Dendritic cell treated with granulocyte-macrophage colony-stimulating factor and Interleukin-4, amounts not matched to agents 40 ng/mL and 50 ng/mL, for 4 days (primary cell): ENCODE data around the gene TUBB3.
"Not testable (repeated sequence)": the region's sequence is repeated elsewhere in the genome, so short reads cannot be mapped to it uniquely, and the experiment has no call there.

Experiments
- H3K27ac Mint-ChIP-seq: one replicate; pipeline ENCODE4 v1.8.0; 2022; ENCODE audit warnings: mild to moderate bottlenecking, mixed read lengths
- H3K27me3 Mint-ChIP-seq: one replicate; pipeline ENCODE4 v1.8.0; 2022; ENCODE audit warnings: mild to moderate bottlenecking, mixed read lengths
- H3K36me3 Mint-ChIP-seq: one replicate; pipeline ENCODE4 v1.8.0; 2022; ENCODE audit warnings: low read depth, mixed read lengths
- H3K4me1 Mint-ChIP-seq: one replicate; pipeline ENCODE4 v1.8.0; 2022; ENCODE audit warnings: low read depth, mixed read lengths
- H3K4me3 Mint-ChIP-seq: one replicate; pipeline ENCODE4 v1.8.0; 2022; ENCODE audit warnings: mild to moderate bottlenecking, moderate library complexity, mixed read lengths
- H3K9me3 Mint-ChIP-seq: one replicate; pipeline ENCODE4 v1.8.0; 2022; ENCODE audit warnings: mixed read lengths
- intact Hi-C: fragments of 100-400 bp; cut with micrococcal nuclease; formaldehyde crosslinking; loops from one replicate; pipeline ENCODE4 v1.15.0; 2022

TUBB3 gene

DNA sequence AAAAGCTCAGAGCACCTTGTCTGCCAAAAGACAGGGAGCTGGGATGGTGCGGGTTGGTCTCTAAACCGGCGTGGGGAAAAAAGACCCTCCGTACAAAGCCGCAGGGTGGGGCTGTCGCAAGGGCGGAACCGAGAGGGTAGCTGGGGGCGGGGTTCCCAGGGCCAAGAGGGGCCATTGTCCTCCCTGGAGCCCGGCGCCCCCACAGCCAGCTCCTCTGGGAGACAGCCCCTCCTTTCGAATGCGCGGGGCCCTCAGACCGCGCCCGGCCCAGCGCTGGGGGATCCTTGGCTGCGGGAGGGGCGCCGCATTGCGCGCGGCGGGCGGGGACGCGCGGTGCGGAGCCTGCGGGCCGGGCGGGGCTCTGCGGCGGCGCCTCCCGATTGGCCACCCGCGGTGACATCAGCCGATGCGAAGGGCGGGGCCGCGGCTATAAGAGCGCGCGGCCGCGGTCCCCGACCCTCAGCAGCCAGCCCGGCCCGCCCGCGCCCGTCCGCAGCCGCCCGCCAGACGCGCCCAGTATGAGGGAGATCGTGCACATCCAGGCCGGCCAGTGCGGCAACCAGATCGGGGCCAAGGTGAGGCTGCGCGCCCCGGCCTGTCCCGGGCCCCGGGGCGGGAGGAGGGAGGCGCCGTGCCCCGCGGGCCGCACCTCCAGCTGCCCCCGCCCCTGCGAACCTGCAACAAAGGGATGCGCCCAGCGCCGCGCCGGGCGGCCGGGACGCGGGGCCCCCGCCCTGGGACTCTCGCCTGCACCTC lies at the start of gene TUBB3:
Gene TUBB3 (plus strand): TSS at position 459 of the 756 bp plus-strand sequence. CDS start 60 bp downstream, at position 519.
- Mint-ChIP-seq H3K27ac (peak within 1 kb of the TSS; percentile 44), H3K36me3 (no peaks in the 10 kb centered on the region), H3K4me1 (peaks cover 63% of the 10 kb centered on the region), H3K9me3 (no peaks in the 10 kb centered on the region), H3K27me3 (peaks cover 82% of the 10 kb centered on the region), H3K4me3 (peak within 1 kb of the TSS; percentile 71)
- intact Hi-C loops: loop anchor here (5.0 kb wide), 1 partner anchor 49 kb away; no protein-coding TSS in a partner anchor

GRCh38 chr16:89873972-89874689 lies 49.0 kb upstream of the TUBB3 start:
- intact Hi-C loops: no loop called here
- H3K27ac Mint-ChIP-seq: peak overlapping the region; percentile 100
- no peaks in the 10 kb centered on the region for H3K9me3 Mint-ChIP-seq
- H3K4me1 Mint-ChIP-seq: peaks cover 26% of the 10 kb centered on the region
- peaks cover 64% of the 10 kb centered on the region for H3K36me3 Mint-ChIP-seq
- peak overlapping the region; percentile 97 for H3K4me3 Mint-ChIP-seq
- H3K27me3 Mint-ChIP-seq: no peaks in the 10 kb centered on the region

GRCh38 chr16:89879123-89879522 lies 44.0 kb upstream of the TUBB3 start:
- Mint-ChIP-seq H3K36me3 (peaks cover 76% of the 10 kb centered on the region), H3K4me1 (peaks cover 22% of the 10 kb centered on the region)
- intact Hi-C loops, H3K4me3 Mint-ChIP-seq, H3K27me3 Mint-ChIP-seq, H3K27ac Mint-ChIP-seq, H3K9me3 Mint-ChIP-seq: not testable (repeated sequence)

- H3K9me3 Mint-ChIP-seq: no peaks in the 10 kb centered on the region
- no peak overlapping the region for H3K27ac Mint-ChIP-seq
- H3K4me1 Mint-ChIP-seq: peaks cover 20% of the 10 kb centered on the region
- H3K4me3 Mint-ChIP-seq: no peak overlapping the region
- H3K27me3 Mint-ChIP-seq: no peaks in the 10 kb centered on the region
- peaks cover 81% of the 10 kb centered on the region for H3K36me3 Mint-ChIP-seq
- intact Hi-C loops: no loop called here
Measured at GRCh38 chr16:89880477-89881367, 42.4 kb upstream of the TUBB3 start.

GRCh38 chr16:89881368-89881730 lies 41.8 kb upstream of the TUBB3 start:
- Mint-ChIP-seq H3K27me3 (no peaks in the 10 kb centered on the region), H3K27ac (no peak overlapping the region), H3K4me1 (peaks cover 20% of the 10 kb centered on the region), H3K9me3 (no peaks in the 10 kb centered on the region), H3K36me3 (peaks cover 87% of the 10 kb centered on the region), H3K4me3 (no peak overlapping the region)
- intact Hi-C loops: no loop called here

DNA sequence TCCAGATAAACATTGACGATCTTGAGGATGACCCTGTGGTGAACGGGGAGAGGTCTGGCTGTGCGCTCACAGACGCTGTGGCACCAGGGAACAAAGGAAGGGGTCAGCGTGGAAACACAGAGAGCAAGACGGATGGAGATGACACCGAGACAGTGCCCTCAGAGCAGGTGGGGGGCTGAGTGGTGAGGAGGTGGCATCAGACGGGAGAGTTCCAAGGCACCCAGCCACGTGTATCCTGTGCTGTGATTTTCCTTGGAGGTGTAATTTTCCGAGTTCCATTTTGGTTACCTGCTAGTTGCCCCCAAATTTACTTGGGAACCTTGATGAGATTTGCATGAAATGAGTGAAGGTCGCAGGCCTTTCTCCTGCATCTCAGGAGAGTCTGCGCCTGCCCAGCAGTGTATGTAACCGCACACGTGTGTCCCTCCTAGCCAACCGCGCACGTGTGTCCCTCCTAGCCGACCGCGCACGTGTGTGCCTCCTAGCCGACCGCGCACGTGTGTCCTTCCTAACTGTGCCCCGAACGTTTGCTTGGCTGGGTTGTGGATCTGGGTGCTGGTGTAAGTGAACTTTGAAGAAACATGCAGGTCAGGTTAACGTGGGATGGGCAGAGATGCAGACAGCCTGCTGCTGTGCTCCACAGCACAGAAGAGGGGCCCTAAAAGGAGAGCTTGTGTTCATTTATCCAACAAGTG lies 39.6 kb upstream of the TUBB3 start:
- Mint-ChIP-seq H3K27ac (peak overlapping the region; percentile 20), H3K4me1 (peaks cover 15% of the 10 kb centered on the region), H3K27me3 (no peaks in the 10 kb centered on the region), H3K36me3 (peaks cover 95% of the 10 kb centered on the region), H3K9me3 (no peaks in the 10 kb centered on the region), H3K4me3 (no peak overlapping the region)
- intact Hi-C loops: no loop called here

GRCh38 chr16:89884041-89884421 lies 39.1 kb upstream of the TUBB3 start:
- no peaks in the 10 kb centered on the region for H3K27me3 Mint-ChIP-seq
- H3K4me3 Mint-ChIP-seq: no peak overlapping the region
- peak overlapping the region; percentile 20 for H3K27ac Mint-ChIP-seq
- H3K9me3 Mint-ChIP-seq: no peaks in the 10 kb centered on the region
- peaks cover 95% of the 10 kb centered on the region for H3K36me3 Mint-ChIP-seq
- peaks cover 15% of the 10 kb centered on the region for H3K4me1 Mint-ChIP-seq
- intact Hi-C loops: no loop called here

GRCh38 chr16:89887243-89887642 lies 35.9 kb upstream of the TUBB3 start:
- Mint-ChIP-seq H3K27me3 (no peaks in the 10 kb centered on the region), H3K9me3 (no peaks in the 10 kb centered on the region), H3K4me3 (no peak overlapping the region), H3K36me3 (peaks cover 100% of the 10 kb centered on the region), H3K4me1 (peaks cover 15% of the 10 kb centered on the region), H3K27ac (no peak overlapping the region)
- intact Hi-C loops: no loop called here

DNA sequence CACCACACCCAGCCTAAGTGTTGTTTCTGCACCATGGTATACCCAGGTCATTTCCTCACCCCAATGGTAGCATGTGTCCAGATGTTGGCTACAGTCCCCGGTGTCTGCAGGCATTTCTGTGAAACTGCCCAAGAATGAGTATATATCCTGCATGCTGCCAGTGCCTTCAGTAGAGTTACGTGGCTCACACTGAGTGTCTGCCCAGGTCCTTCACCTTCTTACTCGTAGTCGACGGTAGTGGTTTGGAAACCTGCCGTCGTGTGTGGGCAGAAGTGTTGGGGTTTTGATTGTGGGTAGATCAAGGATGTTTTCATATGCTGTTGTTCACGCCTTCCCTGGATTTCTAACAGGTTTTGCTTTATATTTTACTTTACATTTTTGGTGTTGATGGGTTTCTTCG lies 32.9 kb upstream of the TUBB3 start:
- Mint-ChIP-seq H3K36me3 (peaks cover 100% of the 10 kb centered on the region), H3K27me3 (no peaks in the 10 kb centered on the region), H3K4me3 (no peak overlapping the region), H3K27ac (no peak overlapping the region), H3K9me3 (no peaks in the 10 kb centered on the region), H3K4me1 (peaks cover 2% of the 10 kb centered on the region)
- intact Hi-C loops: no loop called here

GRCh38 chr16:89890886-89891657 lies 32.1 kb upstream of the TUBB3 start:
- intact Hi-C loops: no loop called here
- Mint-ChIP-seq H3K9me3 (no peaks in the 10 kb centered on the region), H3K4me1 (no peaks in the 10 kb centered on the region), H3K27me3 (no peaks in the 10 kb centered on the region), H3K4me3 (no peak overlapping the region), H3K27ac (no peak overlapping the region), H3K36me3 (peaks cover 100% of the 10 kb centered on the region)

DNA sequence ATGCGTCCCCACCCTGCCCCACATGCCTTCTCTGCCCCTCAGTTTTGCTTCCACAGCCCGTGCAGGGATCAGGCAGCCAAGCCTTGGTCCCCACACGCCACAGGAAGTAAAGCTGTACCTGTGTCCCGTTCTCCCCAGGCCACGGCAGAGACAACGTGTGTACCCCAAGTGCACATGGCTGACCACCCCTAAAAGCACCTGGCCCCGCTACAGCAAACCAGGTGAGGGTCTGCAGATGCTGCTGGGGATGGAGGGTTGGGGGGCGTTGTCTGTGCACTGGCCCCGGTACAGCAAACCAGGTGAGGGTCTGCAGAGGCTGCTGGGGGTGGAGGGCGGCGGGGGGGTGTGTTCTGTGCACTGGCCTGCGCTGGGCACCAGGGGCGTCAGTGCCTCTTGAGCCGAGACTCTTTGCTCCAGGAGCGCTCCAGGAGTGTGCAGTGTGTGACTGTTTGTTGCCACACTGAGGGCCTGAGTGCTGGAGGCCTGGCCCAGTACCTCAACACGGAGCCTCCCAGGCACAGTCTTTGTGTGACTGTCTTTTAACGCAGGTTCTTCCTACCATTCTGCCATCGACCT lies 31.0 kb upstream of the TUBB3 start:
- Mint-ChIP-seq H3K4me3 (no peak overlapping the region), H3K27ac (no peak overlapping the region), H3K36me3 (peaks cover 100% of the 10 kb centered on the region), H3K27me3 (no peaks in the 10 kb centered on the region), H3K9me3 (no peaks in the 10 kb centered on the region), H3K4me1 (no peaks in the 10 kb centered on the region)
- intact Hi-C loops: no loop called here

- no peaks in the 10 kb centered on the region for H3K9me3 Mint-ChIP-seq
- H3K36me3 Mint-ChIP-seq: peaks cover 100% of the 10 kb centered on the region
- no peak overlapping the region for H3K4me3 Mint-ChIP-seq
- no peak overlapping the region for H3K27ac Mint-ChIP-seq
- no peaks in the 10 kb centered on the region for H3K27me3 Mint-ChIP-seq
- H3K4me1 Mint-ChIP-seq: no peaks in the 10 kb centered on the region
- intact Hi-C loops: no loop called here
Measured at GRCh38 chr16:89892635-89893034, 30.5 kb upstream of the TUBB3 start.
